Loucy (cell line): Measurements from ENCODE around the gene HMGN4.

Experiments used
- EZH2phosphoT487 ChIP-seq: fragments of 200-600 bp; IDR thresholded peaks from 2 replicates; pipeline ENCODE4 v1.6.1; 2018; ENCODE audit warnings: antibody characterized with exemption, mild to moderate bottlenecking, moderate library complexity, borderline replicate concordance
- TF ChIP-seq, protein P1 (sequence below): fragments of 200-600 bp; sonication (generic); conservative IDR thresholded peaks from 2 replicates; pipeline ENCODE4 v1.5.1; 2014; ENCODE audit warnings: mild to moderate bottlenecking, antibody characterized with exemption, low read length

DNA sequence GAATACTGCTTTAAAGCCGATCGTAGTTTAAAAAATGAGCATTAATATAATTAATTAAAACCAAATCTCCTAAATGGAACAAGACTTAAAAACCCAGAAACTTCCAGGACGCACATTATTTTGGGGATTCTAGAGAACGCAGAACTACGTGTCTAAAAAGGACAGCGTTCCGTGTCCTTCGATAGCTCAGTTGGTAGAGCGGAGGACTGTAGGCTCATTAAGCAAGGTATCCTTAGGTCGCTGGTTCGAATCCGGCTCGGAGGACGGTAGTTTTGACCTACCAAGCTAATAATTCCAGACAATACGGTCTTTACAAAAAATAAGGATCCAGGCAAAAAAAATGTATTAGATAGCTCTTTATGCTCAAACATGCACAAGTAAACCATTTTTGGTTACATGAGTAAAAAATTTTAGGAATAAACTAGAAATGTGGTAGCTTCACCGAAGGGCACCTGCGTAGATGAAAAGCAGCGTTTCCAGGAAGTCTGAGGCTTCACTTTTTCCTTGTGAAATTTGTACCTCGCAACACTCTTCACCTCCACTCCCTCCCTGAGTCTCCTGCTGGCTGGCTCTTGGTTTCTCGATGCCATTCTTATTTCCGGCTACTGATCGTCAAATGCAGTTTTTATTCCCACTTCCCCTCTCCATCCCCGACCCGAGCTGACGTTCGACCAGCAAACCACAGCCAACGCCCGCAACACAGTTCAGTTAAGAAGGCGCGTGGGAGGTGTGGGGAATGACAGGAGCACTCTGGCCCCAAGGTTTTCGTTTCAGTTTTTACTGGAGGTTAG is 39.0 kb downstream of the HMGN4 start:
- TF ChIP-seq, protein P1, sequence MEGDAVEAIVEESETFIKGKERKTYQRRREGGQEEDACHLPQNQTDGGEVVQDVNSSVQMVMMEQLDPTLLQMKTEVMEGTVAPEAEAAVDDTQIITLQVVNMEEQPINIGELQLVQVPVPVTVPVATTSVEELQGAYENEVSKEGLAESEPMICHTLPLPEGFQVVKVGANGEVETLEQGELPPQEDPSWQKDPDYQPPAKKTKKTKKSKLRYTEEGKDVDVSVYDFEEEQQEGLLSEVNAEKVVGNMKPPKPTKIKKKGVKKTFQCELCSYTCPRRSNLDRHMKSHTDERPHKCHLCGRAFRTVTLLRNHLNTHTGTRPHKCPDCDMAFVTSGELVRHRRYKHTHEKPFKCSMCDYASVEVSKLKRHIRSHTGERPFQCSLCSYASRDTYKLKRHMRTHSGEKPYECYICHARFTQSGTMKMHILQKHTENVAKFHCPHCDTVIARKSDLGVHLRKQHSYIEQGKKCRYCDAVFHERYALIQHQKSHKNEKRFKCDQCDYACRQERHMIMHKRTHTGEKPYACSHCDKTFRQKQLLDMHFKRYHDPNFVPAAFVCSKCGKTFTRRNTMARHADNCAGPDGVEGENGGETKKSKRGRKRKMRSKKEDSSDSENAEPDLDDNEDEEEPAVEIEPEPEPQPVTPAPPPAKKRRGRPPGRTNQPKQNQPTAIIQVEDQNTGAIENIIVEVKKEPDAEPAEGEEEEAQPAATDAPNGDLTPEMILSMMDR: no peak
- TF ChIP-seq EZH2phosphoT487: no peak
